HepG2 (cell line): Measurements from ENCODE around the gene DROSHA. TPM values are rescaled to one million over a fixed set of nuclear protein-coding genes. Genes with fewer than 3 reads are reported as not detected.

Source experiments
- ATAC-seq: fragments of 200-7000 bp; cut with Tn5 transposase; 3 replicates; pipeline ENCODE4 v1.9.1; 2020; ENCODE audit warnings: mild to moderate bottlenecking, moderate library complexity
- BruUV-seq: library from RNA; stranded (reverse); fragments of 400-500 nt; replicated peaks from 2 replicates; lab custom pipeline; 2021; lab: Mats Ljungman, UMichigan
- CTCF ChIA-PET: fragments of 300-600 bp; formaldehyde crosslinking; extraction: SDS; loops from one replicate; lab custom pipeline; 2021; ENCODE audit warnings: low total read pairs, inconsistent platforms, low intra/inter-chr PET ratio; lab: Yijun Ruan, JAX
- POLR2A ChIA-PET: fragments of 350-600 bp; sonication (Branson Sonifier 250); formaldehyde crosslinking; loops from one replicate; lab custom pipeline; 2020; ENCODE audit warnings: antibody characterized with exemption, inconsistent platforms; lab: Yijun Ruan, JAX
- DNase-seq: peaks from one replicate; pipeline ENCODE4 v3.0.0-alpha.2; 2015; ENCODE audit warnings: low spot score
- FAIRE-seq: peaks from 3 replicates; lab custom pipeline; 2011; peaks lifted over from hg19 to GRCh38; lab: Jason Lieb, UNC
- H2AFZ ChIP-seq: one replicate; pipeline ENCODE4 v1.6.1; 2011; ENCODE audit warnings: low read length, inconsistent platforms
- H3K27ac ChIP-seq: fragments of 300-600 bp; 3 replicates; pipeline ENCODE4 v1.8.0; 2011; ENCODE audit warnings: mixed run types, mild to moderate bottlenecking, mixed read lengths, low read length, inconsistent platforms; ENCODE audit not compliant: insufficient read depth; ENCODE audit errors: extremely low read length
- H3K27me3 ChIP-seq, 2 experiments: fragments of 200-600 bp in 1 of 2; 2 replicates in 1 of 2; 3 replicates in 1 of 2; pipeline versions ENCODE4 v1.6.0 to v1.8.0; 2011; ENCODE audit warnings: low read length in 2 of 2, mild to moderate bottlenecking in 2 of 2, moderate library complexity in 2 of 2, inconsistent platforms in 1 of 2; ENCODE audit not compliant: insufficient read depth in 2 of 2, control insufficient read depth in 1 of 2
- H3K36me3 ChIP-seq, 2 experiments: fragments of 200-600 bp in 1 of 2; replicated peaks in 1 of 2; 2 replicates in 1 of 2; 3 replicates in 1 of 2; pipeline versions ENCODE4 v1.5.1 to v1.8.0; 2011; ENCODE audit warnings: low read length in 2 of 2, inconsistent platforms in 1 of 2; ENCODE audit not compliant: insufficient read depth in 2 of 2, control insufficient read depth in 1 of 2
- H3K4me1 ChIP-seq: 2 replicates; pipeline ENCODE4 v1.5.1; 2012; ENCODE audit warnings: low read length, inconsistent platforms; ENCODE audit not compliant: insufficient read depth
- H3K4me2 ChIP-seq: 2 replicates; pipeline ENCODE4 v1.6.0; 2011; ENCODE audit warnings: low read depth, low read length, inconsistent platforms
- H3K4me3 ChIP-seq, 3 experiments: fragments of 200-600 bp in 1 of 3; sonication (generic), shearing (Covaris generic) in 1 of 3; replicated peaks in 1 of 3; 2 replicates each; pipeline ENCODE4 v1.5.1; 2011 to 2016; ENCODE audit warnings: low read length in 3 of 3, inconsistent platforms in 2 of 3, low read depth in 2 of 3, mild to moderate bottlenecking in 2 of 3, control low read depth in 1 of 3, mixed read lengths in 1 of 3; ENCODE audit not compliant: insufficient read depth in 1 of 3
- H3K79me2 ChIP-seq: one replicate; pipeline ENCODE4 v1.6.1; 2011; ENCODE audit warnings: low read length, inconsistent platforms; ENCODE audit not compliant: insufficient read depth
- H3K9ac ChIP-seq: 2 replicates; pipeline ENCODE4 v1.6.0; 2011; ENCODE audit warnings: mild to moderate bottlenecking, low read depth, low read length, inconsistent platforms; ENCODE audit not compliant: insufficient read depth
- H3K9me3 ChIP-seq: 2 replicates; pipeline ENCODE4 v1.5.1; 2012; ENCODE audit warnings: mild to moderate bottlenecking, low read length
- H4K20me1 ChIP-seq: 2 replicates; pipeline ENCODE4 v1.6.0; 2011; ENCODE audit warnings: inconsistent platforms, mild to moderate bottlenecking, low read length, moderate library complexity; ENCODE audit not compliant: insufficient read depth
- CBX2 ChIP-seq, 2 experiments: fragments of 200-600 bp in 1 of 2; sonication (generic); formaldehyde crosslinking in 1 of 2; IDR thresholded peaks; 2 replicates each; pipeline versions ENCODE4 v1.7.0 to v1.8.1; 2018 to 2022; ENCODE audit warnings: low read depth in 2 of 2, low read length in 1 of 2, mild to moderate bottlenecking in 1 of 2, missing genetic modification reagents in 1 of 2
- MED1 ChIP-seq: sonication (generic); formaldehyde crosslinking; IDR thresholded peaks from 2 replicates; pipeline ENCODE4 v1.4.0; 2020; ENCODE audit warnings: missing genetic modification reagents
- NCOA2 ChIP-seq: sonication (generic); formaldehyde crosslinking; IDR thresholded peaks from 2 replicates; pipeline ENCODE4 v1.8.0; 2022; ENCODE audit warnings: inconsistent platforms
- RXRA ChIP-seq: sonication (generic); formaldehyde crosslinking; IDR thresholded peaks from 2 replicates; pipeline ENCODE4 v1.5.1; 2020; ENCODE audit warnings: missing genetic modification reagents
- SNAPC4 ChIP-seq: sonication (generic); formaldehyde crosslinking; IDR thresholded peaks from 2 replicates; pipeline ENCODE4 v1.4.0; 2020; ENCODE audit warnings: mild to moderate bottlenecking, missing genetic modification reagents
- SOX6 ChIP-seq, 2 experiments: fragments of 450-650 bp in 1 of 2; sonication (generic) in 1 of 2; formaldehyde crosslinking in 1 of 2; IDR thresholded peaks; 2 replicates each; pipeline versions ENCODE4 v1.4.0 to v1.6.1; 2017 to 2020; ENCODE audit warnings: antibody characterized with exemption in 1 of 2, mild to moderate bottlenecking in 1 of 2, missing genetic modification reagents in 1 of 2
- ZBTB39 ChIP-seq: sonication (generic); formaldehyde crosslinking; IDR thresholded peaks from 2 replicates; pipeline ENCODE4 v1.5.0; 2020; ENCODE audit warnings: missing genetic modification reagents
- ZSCAN12 ChIP-seq: sonication (generic); formaldehyde crosslinking; IDR thresholded peaks from 2 replicates; pipeline ENCODE4 v1.9.0; 2021; ENCODE audit warnings: mild to moderate bottlenecking, missing genetic modification reagents
- WGBS: methylation state at CpG from one replicate; pipeline ENCODE4 v1.1.6; 2017; ENCODE audit warnings: low lambda C conversion rate; 5-methylcytosine and 5-hydroxymethylcytosine counted together
- in situ Hi-C: cut with HindIII; loops from 2 replicates; pipeline ENCODE4 v1.10.0; 2017; ENCODE audit warnings: low pct_unique_long_range_greater_than_20kb; ENCODE audit not compliant: extremely low pct_ligation_motif_present
- intact Hi-C: fragments of 100-400 bp; cut with micrococcal nuclease; formaldehyde crosslinking; loops from one replicate; pipeline ENCODE4 v1.10.0; 2022; ENCODE audit not compliant: unreplicated experiment
- polyA plus RNA-seq, 8 experiments: library from polyadenylated mRNA; depleted of rRNA in 3 of 8; stranded (reverse) in 7 of 8; unstranded in 1 of 8; fragments of >200 nt; fragmentation: Illumina TruSeq in 4 of 8; extraction: Trizol in 4 of 8; gene quantifications; 2 replicates each; pipeline versions ENCODE4 v1.2.1 to v1.2.3, GENCODE V29; 2011 to 2016; ENCODE audit warnings: low read depth in 4 of 8, missing spikeins in 1 of 8, mixed read lengths in 1 of 8; ENCODE audit not compliant: insufficient read depth in 1 of 8
- total RNA-seq, 5 experiments: library from RNA; depleted of rRNA; stranded (reverse); fragments of >200 nt; fragmentation: Illumina TruSeq; extraction: Trizol; gene quantifications; 2 replicates each; pipeline ENCODE4 v1.2.3, GENCODE V29; 2016; ENCODE audit warnings: low read depth in 1 of 5
- TF ChIP-seq, protein P1 (sequence below): sonication (generic); formaldehyde crosslinking; IDR thresholded peaks from 2 replicates; pipeline ENCODE4 v1.4.0; 2020; ENCODE audit warnings: missing genetic modification reagents, borderline replicate concordance

Gene DROSHA
- total and polyA plus RNA-seq, 2 of the 13 experiments (the other 11 are each of a cell fraction or from before 2014, with no cell fraction given), result 22.3 to 29.4 TPM

DNA sequence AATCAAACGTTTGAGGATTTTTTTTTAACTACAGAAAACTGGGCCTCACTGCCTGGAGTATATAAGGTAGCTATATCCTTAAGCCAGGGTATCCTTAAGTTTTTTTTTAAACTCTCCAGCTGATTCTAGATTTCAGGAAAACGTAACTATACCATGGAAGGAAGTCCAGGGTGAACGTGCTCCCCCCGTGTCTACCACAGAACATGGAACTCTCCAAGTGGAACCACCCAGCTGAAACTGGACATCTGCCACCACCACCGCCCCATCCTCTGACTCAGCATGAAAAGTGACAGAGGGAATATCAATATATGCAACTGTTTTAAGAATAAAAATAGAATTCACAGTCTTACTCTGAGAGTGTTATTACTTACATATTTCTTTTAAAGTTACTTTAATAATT lies 61.3 kb downstream of the DROSHA start:
- no peak overlapping the region for H3K27ac ChIP-seq
- ChIA-PET POLR2A (no interaction called here), CTCF (no interaction called here)
- H3K9ac ChIP-seq, result no peak overlapping the region
- no peaks in the 10 kb centered on the region for H3K9me3 ChIP-seq
- H3K79me2 ChIP-seq, result no peaks in the 10 kb centered on the region
- no peaks in the 10 kb centered on the region for H4K20me1 ChIP-seq
- peaks cover 3 to 35% of the 10 kb centered on the region in 2 experiments; a peak in 4 of 5 replicates for H3K36me3 ChIP-seq
- no peaks in the 10 kb centered on the region for H3K27me3 ChIP-seq
- WGBS, result 93% methylated on average over 5 of the region's 5 CpGs
- no TSS peak for BruUV-seq
- H3K4me3 ChIP-seq, result no peak overlapping the region
- ATAC-seq, result no peak
- no peak for FAIRE-seq
- in situ Hi-C loops (no loop called here), intact Hi-C loops (no loop called here)
- DNase-seq, result no peak
- H3K4me2 ChIP-seq, result no peak overlapping the region
- TF ChIP-seq ZBTB39 (CRISPR knock-in tag) (no peak), SOX6 (IDR thresholded peaks at IDR 0.05) (no peak), SOX6 (CRISPR knock-in tag; IDR thresholded peaks at IDR 0.05) (no peak), MED1 (no peak), SNAPC4 (CRISPR knock-in tag) (no peak), CBX2 (IDR thresholded peaks at IDR 0.05; ENCODE audit: low read depth, low read length) (no peak), CBX2 (CRISPR knock-in tag; IDR thresholded peaks at IDR 0.05; ENCODE audit: low read depth) (no peak), NCOA2 (no peak), ZSCAN12 (CRISPR knock-in tag) (no peak), RXRA (CRISPR knock-in tag) (no peak)
- TF ChIP-seq, protein P1, sequence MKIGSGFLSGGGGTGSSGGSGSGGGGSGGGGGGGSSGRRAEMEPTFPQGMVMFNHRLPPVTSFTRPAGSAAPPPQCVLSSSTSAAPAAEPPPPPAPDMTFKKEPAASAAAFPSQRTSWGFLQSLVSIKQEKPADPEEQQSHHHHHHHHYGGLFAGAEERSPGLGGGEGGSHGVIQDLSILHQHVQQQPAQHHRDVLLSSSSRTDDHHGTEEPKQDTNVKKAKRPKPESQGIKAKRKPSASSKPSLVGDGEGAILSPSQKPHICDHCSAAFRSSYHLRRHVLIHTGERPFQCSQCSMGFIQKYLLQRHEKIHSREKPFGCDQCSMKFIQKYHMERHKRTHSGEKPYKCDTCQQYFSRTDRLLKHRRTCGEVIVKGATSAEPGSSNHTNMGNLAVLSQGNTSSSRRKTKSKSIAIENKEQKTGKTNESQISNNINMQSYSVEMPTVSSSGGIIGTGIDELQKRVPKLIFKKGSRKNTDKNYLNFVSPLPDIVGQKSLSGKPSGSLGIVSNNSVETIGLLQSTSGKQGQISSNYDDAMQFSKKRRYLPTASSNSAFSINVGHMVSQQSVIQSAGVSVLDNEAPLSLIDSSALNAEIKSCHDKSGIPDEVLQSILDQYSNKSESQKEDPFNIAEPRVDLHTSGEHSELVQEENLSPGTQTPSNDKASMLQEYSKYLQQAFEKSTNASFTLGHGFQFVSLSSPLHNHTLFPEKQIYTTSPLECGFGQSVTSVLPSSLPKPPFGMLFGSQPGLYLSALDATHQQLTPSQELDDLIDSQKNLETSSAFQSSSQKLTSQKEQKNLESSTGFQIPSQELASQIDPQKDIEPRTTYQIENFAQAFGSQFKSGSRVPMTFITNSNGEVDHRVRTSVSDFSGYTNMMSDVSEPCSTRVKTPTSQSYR, result no peak
- no peaks in the 10 kb centered on the region for H3K4me1 ChIP-seq
- no peak overlapping the region for H2AFZ ChIP-seq
